ENCODE results near the gene CTU2. TPM values are rescaled to one million over a fixed set of nuclear protein-coding genes. Genes with fewer than 3 reads are reported as not detected.
A peak's percentile ranks its signal among the peaks of the same experiment; 100 is the strongest.

Gene CTU2
- total and polyA plus RNA-seq, 9 of the 15 experiments (the other 6 are each of a cell fraction or from before 2014, with no cell fraction given) = 1.3 to 105 (median 23.2) TPM

DNA sequence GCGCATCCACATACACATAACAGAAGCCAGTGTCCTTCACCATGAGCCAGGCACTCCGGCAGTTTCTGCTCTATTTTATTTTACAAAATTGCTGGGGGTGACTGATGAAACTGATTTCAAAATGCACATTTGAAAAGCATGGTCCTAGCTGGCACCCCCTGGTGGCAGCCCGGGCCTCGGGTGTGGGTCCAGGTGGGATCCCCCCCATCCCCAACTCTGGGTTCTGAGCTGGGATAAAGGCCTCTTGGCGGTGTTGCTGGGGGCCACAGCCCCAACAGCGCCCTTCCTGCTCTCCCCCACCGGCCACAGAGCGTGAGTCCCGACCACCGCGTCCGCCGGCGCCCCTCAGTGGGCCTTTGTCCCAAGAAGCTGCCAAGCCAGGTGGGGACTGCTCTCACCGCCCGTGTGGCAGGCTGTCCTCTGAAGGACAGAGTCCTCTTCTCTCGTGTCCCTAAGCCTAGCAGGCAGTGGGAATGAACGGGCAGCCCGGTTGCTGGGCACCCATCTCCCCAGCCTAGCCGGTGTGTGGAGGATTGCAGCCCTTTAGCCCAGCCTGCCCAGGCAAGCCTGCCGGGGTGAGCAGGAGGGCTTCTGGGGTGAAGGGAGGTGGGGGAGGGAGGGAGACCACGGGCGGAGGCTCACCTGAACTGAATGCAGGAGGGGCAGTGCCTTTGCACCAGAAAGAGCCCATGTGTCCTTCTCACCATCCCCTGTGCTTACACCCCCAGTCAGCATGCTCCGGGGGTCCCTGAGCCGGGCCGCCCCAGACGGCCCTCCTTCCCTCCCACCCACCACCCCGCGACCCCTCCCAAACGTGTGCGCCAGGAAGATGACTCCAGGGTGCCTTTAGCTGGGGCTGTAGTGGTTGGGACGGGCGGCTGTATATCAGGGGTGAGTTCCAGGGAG lies 20.9 kb upstream of the CTU2 start (continued):
- TF ChIP-seq, protein P1, sequence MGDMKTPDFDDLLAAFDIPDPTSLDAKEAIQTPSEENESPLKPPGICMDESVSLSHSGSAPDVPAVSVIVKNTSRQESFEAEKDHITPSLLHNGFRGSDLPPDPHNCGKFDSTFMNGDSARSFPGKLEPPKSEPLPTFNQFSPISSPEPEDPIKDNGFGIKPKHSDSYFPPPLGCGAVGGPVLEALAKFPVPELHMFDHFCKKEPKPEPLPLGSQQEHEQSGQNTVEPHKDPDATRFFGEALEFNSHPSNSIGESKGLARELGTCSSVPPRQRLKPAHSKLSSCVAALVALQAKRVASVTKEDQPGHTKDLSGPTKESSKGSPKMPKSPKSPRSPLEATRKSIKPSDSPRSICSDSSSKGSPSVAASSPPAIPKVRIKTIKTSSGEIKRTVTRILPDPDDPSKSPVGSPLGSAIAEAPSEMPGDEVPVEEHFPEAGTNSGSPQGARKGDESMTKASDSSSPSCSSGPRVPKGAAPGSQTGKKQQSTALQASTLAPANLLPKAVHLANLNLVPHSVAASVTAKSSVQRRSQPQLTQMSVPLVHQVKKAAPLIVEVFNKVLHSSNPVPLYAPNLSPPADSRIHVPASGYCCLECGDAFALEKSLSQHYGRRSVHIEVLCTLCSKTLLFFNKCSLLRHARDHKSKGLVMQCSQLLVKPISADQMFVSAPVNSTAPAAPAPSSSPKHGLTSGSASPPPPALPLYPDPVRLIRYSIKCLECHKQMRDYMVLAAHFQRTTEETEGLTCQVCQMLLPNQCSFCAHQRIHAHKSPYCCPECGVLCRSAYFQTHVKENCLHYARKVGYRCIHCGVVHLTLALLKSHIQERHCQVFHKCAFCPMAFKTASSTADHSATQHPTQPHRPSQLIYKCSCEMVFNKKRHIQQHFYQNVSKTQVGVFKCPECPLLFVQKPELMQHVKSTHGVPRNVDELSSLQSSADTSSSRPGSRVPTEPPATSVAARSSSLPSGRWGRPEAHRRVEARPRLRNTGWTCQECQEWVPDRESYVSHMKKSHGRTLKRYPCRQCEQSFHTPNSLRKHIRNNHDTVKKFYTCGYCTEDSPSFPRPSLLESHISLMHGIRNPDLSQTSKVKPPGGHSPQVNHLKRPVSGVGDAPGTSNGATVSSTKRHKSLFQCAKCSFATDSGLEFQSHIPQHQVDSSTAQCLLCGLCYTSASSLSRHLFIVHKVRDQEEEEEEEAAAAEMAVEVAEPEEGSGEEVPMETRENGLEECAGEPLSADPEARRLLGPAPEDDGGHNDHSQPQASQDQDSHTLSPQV (IDR thresholded peaks at IDR 0.05) = no peak
- TF ChIP-seq SLC30A9 (CRISPR knock-in tag; IDR thresholded peaks at IDR 0.05) (no peak), ZFX (CRISPR knock-in tag; IDR thresholded peaks at IDR 0.05) (0 out of 2 replicates have a peak, but pooled peaks have one; percentile 28), PTTG1 (tag; IDR thresholded peaks at IDR 0.05; ENCODE audit: low read depth) (no peak), NCOR1 (IDR thresholded peaks at IDR 0.05) (no peak), SMARCE1 (IDR thresholded peaks at IDR 0.05) (0 out of 2 replicates have a peak, but pooled peaks have one; percentile 6), SMC3 (conservative IDR thresholded peaks at IDR 0.05; ENCODE audit: insufficient read depth, low read depth, low read length) (0 out of 2 replicates have a peak, but pooled peaks have one; percentile 14), NR1H2 (CRISPR knock-in tag; IDR thresholded peaks at IDR 0.05) (no peak), NFE2 (IDR thresholded peaks at IDR 0.05; ENCODE audit: low read depth) (no peak)
- TF ChIP-seq, protein P2, sequence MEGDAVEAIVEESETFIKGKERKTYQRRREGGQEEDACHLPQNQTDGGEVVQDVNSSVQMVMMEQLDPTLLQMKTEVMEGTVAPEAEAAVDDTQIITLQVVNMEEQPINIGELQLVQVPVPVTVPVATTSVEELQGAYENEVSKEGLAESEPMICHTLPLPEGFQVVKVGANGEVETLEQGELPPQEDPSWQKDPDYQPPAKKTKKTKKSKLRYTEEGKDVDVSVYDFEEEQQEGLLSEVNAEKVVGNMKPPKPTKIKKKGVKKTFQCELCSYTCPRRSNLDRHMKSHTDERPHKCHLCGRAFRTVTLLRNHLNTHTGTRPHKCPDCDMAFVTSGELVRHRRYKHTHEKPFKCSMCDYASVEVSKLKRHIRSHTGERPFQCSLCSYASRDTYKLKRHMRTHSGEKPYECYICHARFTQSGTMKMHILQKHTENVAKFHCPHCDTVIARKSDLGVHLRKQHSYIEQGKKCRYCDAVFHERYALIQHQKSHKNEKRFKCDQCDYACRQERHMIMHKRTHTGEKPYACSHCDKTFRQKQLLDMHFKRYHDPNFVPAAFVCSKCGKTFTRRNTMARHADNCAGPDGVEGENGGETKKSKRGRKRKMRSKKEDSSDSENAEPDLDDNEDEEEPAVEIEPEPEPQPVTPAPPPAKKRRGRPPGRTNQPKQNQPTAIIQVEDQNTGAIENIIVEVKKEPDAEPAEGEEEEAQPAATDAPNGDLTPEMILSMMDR (IDR thresholded peaks at IDR 0.05 in 2 of 3, conservative IDR thresholded peaks at IDR 0.05 in 1 of 3; ENCODE audit: insufficient read depth in 2 of 3, low read depth in 1 of 3, low read length in 3 of 3) = peak; percentile 56 to 69 (median 64)
- TF ChIP-seq, protein P3, sequence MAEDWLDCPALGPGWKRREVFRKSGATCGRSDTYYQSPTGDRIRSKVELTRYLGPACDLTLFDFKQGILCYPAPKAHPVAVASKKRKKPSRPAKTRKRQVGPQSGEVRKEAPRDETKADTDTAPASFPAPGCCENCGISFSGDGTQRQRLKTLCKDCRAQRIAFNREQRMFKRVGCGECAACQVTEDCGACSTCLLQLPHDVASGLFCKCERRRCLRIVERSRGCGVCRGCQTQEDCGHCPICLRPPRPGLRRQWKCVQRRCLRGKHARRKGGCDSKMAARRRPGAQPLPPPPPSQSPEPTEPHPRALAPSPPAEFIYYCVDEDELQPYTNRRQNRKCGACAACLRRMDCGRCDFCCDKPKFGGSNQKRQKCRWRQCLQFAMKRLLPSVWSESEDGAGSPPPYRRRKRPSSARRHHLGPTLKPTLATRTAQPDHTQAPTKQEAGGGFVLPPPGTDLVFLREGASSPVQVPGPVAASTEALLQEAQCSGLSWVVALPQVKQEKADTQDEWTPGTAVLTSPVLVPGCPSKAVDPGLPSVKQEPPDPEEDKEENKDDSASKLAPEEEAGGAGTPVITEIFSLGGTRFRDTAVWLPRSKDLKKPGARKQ (CRISPR knock-in tag; IDR thresholded peaks at IDR 0.05) = no peak
- TF ChIP-seq, protein P4, sequence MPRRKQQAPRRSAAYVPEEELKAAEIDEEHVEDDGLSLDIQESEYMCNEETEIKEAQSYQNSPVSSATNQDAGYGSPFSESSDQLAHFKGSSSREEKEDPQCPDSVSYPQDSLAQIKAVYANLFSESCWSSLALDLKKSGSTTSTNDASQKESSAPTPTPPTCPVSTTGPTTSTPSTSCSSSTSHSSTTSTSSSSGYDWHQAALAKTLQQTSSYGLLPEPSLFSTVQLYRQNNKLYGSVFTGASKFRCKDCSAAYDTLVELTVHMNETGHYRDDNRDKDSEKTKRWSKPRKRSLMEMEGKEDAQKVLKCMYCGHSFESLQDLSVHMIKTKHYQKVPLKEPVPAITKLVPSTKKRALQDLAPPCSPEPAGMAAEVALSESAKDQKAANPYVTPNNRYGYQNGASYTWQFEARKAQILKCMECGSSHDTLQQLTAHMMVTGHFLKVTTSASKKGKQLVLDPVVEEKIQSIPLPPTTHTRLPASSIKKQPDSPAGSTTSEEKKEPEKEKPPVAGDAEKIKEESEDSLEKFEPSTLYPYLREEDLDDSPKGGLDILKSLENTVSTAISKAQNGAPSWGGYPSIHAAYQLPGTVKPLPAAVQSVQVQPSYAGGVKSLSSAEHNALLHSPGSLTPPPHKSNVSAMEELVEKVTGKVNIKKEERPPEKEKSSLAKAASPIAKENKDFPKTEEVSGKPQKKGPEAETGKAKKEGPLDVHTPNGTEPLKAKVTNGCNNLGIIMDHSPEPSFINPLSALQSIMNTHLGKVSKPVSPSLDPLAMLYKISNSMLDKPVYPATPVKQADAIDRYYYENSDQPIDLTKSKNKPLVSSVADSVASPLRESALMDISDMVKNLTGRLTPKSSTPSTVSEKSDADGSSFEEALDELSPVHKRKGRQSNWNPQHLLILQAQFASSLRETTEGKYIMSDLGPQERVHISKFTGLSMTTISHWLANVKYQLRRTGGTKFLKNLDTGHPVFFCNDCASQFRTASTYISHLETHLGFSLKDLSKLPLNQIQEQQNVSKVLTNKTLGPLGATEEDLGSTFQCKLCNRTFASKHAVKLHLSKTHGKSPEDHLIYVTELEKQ (CRISPR knock-in tag; IDR thresholded peaks at IDR 0.05) = no peak
